Glutamatergic neuron (in vitro differentiated cells): Measurements from ENCODE around the gene SLC9B2. TPM values are rescaled to one million over a fixed set of nuclear protein-coding genes. Genes with fewer than 3 reads are reported as not detected.
A peak's percentile ranks its signal among the peaks of the same experiment; 100 is the strongest.

Experiments
- DNase-seq: peaks from one replicate; pipeline ENCODE4 v3.0.0; 2022
- H3K27ac Mint-ChIP-seq: one replicate; pipeline ENCODE4 v1.8.0; 2020; ENCODE audit warnings: mild to moderate bottlenecking, mixed read lengths, inconsistent platforms; ENCODE audit not compliant: unreplicated experiment
- H3K27me3 Mint-ChIP-seq: one replicate; pipeline ENCODE4 v1.8.0; 2020; ENCODE audit warnings: mild to moderate bottlenecking, moderate library complexity, mixed read lengths, inconsistent platforms; ENCODE audit not compliant: unreplicated experiment
- H3K36me3 Mint-ChIP-seq: one replicate; pipeline ENCODE4 v1.8.0; 2020; ENCODE audit warnings: mild to moderate bottlenecking, mixed read lengths, inconsistent platforms; ENCODE audit not compliant: unreplicated experiment
- H3K4me1 Mint-ChIP-seq: one replicate; pipeline ENCODE4 v1.8.0; 2020; ENCODE audit warnings: mild to moderate bottlenecking, low read depth, mixed read lengths, inconsistent platforms; ENCODE audit not compliant: unreplicated experiment
- H3K4me3 Mint-ChIP-seq: one replicate; pipeline ENCODE4 v1.8.0; 2020; ENCODE audit warnings: mild to moderate bottlenecking, mixed read lengths, inconsistent platforms; ENCODE audit not compliant: unreplicated experiment
- H3K9me3 Mint-ChIP-seq: one replicate; pipeline ENCODE4 v1.8.0; 2020; ENCODE audit warnings: mild to moderate bottlenecking, moderate library complexity, mixed read lengths, inconsistent platforms; ENCODE audit not compliant: unreplicated experiment
- long read RNA-seq: library from polyadenylated mRNA; unstranded; transcript quantifications from one replicate; pipeline ENCODE4 v2.0.0, GENCODE V29; 2020; ENCODE audit not compliant: unreplicated experiment
- total RNA-seq: library from RNA; stranded (reverse); fragmentation: NEBNext Ultra II Directional; extraction: Animal tissue kit (Norgen Biotek cat#: 25700); gene quantifications from one replicate; pipeline ENCODE4 v1.2.1, GENCODE V29; 2021; ENCODE audit not compliant: unreplicated experiment
- TF ChIP-seq, protein P1 (sequence below): fragments of 200-600 bp; sonication (generic); IDR thresholded peaks from one replicate; pipeline ENCODE4 v1.5.0; 2021; ENCODE audit not compliant: partially characterized antibody, unreplicated experiment

Gene SLC9B2, protein sequence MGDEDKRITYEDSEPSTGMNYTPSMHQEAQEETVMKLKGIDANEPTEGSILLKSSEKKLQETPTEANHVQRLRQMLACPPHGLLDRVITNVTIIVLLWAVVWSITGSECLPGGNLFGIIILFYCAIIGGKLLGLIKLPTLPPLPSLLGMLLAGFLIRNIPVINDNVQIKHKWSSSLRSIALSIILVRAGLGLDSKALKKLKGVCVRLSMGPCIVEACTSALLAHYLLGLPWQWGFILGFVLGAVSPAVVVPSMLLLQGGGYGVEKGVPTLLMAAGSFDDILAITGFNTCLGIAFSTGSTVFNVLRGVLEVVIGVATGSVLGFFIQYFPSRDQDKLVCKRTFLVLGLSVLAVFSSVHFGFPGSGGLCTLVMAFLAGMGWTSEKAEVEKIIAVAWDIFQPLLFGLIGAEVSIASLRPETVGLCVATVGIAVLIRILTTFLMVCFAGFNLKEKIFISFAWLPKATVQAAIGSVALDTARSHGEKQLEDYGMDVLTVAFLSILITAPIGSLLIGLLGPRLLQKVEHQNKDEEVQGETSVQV
- total RNA-seq: 14.4 TPM
- long read RNA-seq, partial matches to known transcripts: 1 of 5 reads
- long read RNA-seq, other reads (novel, unspliced or antisense): 2 of 5 reads

DNA sequence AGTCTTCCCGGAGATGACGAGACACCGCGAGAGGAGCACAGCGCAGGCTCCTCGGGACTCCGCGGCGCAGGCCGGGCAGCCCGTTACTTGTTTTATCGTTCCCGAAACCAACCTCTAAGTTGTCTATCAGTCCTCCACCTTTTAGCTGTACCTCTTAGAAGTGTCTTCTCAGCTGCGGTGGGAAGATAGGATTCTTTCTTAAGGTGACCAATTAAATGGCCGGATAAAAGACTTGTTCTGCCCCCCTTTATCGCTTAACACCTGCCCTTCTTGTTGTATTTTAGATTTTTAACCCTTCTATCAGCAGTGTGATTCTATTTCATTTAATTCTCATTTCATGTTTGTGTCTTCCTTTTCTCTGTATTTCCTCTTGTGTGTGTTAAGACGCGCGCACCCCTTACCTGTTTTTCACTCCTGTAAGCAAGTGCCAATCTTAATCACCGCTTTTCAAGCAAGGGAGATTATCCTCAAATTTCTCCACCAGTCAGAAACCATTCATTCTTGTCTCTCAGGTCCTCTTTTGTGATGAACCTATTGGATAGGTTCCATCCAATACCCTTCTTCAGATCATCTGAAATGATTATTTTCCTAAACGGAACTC lies at the start of gene SLC9B2:
Gene SLC9B2 (minus strand): TSS at position 15 of the 601 bp plus-strand sequence. CDS start 9,211 bp downstream, outside the sequence.
- peaks cover 6% of the 10 kb centered on the region for H3K4me1 Mint-ChIP-seq
- H3K27ac Mint-ChIP-seq: peak within 1 kb of the TSS; percentile 89
- DNase-seq: no peak
- peaks cover 4% of the 10 kb centered on the region for H3K27me3 Mint-ChIP-seq
- TF ChIP-seq, protein P1, sequence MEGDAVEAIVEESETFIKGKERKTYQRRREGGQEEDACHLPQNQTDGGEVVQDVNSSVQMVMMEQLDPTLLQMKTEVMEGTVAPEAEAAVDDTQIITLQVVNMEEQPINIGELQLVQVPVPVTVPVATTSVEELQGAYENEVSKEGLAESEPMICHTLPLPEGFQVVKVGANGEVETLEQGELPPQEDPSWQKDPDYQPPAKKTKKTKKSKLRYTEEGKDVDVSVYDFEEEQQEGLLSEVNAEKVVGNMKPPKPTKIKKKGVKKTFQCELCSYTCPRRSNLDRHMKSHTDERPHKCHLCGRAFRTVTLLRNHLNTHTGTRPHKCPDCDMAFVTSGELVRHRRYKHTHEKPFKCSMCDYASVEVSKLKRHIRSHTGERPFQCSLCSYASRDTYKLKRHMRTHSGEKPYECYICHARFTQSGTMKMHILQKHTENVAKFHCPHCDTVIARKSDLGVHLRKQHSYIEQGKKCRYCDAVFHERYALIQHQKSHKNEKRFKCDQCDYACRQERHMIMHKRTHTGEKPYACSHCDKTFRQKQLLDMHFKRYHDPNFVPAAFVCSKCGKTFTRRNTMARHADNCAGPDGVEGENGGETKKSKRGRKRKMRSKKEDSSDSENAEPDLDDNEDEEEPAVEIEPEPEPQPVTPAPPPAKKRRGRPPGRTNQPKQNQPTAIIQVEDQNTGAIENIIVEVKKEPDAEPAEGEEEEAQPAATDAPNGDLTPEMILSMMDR: no peak
- peaks cover 4% of the 10 kb centered on the region for H3K9me3 Mint-ChIP-seq
- peak within 1 kb of the TSS; percentile 97 for H3K4me3 Mint-ChIP-seq
- H3K36me3 Mint-ChIP-seq: no peaks in the 10 kb centered on the region

- Mint-ChIP-seq H3K4me3 (no peak overlapping the region), H3K27me3 (no peaks in the 10 kb centered on the region), H3K36me3 (peaks cover 15% of the 10 kb centered on the region), H3K4me1 (no peaks in the 10 kb centered on the region), H3K9me3 (peaks cover 3% of the 10 kb centered on the region), H3K27ac (no peak overlapping the region)
- TF ChIP-seq, protein P1: no peak
- DNase-seq: no peak
Measured at GRCh38 chr4:103126126-103126525, 49.6 kb upstream of the SLC9B2 start.

- no peaks in the 10 kb centered on the region for H3K4me1 Mint-ChIP-seq
- TF ChIP-seq, protein P1: no peak
- no peaks in the 10 kb centered on the region for H3K9me3 Mint-ChIP-seq
Measured at GRCh38 chr4:103123114-103123513, 46.6 kb upstream of the SLC9B2 start.

DNA sequence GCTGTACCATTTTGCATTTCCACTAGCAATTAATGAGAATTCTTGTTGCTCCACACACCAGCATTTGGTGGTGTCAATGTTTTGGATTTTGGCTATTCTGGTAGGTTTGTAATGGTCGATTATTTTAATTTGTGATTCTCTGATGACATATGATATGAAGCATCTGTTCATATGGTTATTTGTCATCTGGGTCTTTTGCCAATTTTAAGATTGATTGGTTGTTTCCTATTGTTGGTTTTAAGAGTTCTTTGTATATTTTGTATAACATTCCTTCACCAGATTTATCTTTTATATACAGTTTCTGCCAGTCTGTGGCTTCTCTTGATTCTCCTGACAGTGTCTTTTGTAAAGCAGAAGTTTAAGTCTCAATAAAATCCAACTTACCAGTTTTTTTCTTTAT lies 41.6 kb upstream of the SLC9B2 start:
- TF ChIP-seq, protein P1: no peak
- H3K27ac Mint-ChIP-seq: no peak overlapping the region
- H3K4me1 Mint-ChIP-seq: peaks cover 2% of the 10 kb centered on the region
- H3K9me3 Mint-ChIP-seq: no peaks in the 10 kb centered on the region
- DNase-seq: no peak
- no peaks in the 10 kb centered on the region for H3K27me3 Mint-ChIP-seq
- no peak overlapping the region for H3K4me3 Mint-ChIP-seq
- H3K36me3 Mint-ChIP-seq: no peaks in the 10 kb centered on the region

More at GRCh38 chr4:103123114-103123513, 46.6 kb upstream of the SLC9B2 start:
- no peak for DNase-seq
- no peak overlapping the region for H3K4me3 Mint-ChIP-seq
- no peak overlapping the region for H3K27ac Mint-ChIP-seq
- H3K36me3 Mint-ChIP-seq: peaks cover 4% of the 10 kb centered on the region
- no peaks in the 10 kb centered on the region for H3K27me3 Mint-ChIP-seq
